Measurements from ENCODE around the gene HSFX4.
"Not testable (repeated sequence)": the region's sequence is repeated elsewhere in the genome, so short reads cannot be mapped to it uniquely, and the experiment has no call there.

The HSFX4 gene, protein sequence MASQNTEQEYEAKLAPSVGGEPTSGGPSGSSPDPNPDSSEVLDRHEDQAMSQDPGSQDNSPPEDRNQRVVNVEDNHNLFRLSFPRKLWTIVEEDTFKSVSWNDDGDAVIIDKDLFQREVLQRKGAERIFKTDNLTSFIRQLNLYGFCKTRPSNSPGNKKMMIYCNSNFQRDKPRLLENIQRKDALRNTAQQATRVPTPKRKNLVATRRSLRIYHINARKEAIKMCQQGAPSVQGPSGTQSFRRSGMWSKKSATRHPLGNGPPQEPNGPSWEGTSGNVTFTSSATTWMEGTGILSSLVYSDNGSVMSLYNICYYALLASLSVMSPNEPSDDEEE

DNA sequence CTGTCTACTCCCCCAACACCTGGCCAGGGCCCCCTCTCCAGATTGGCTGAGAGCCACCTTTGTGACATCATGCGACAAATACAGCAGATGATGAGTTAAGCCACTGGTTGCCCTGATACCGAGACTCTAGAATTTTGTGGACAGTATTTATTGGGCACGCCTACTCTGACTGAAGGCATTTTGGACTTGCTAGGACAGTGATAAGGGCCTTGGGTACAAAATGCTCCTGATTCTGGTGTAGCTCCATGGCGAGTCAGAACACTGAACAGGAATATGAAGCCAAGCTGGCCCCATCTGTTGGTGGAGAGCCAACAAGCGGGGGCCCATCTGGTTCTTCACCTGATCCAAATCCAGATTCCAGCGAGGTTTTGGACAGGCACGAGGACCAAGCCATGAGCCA lies at the start of gene HSFX4:
HSFX4 (plus strand) TSS at position 174 of the 400 bp plus-strand sequence; CDS start at position 246, 72 bp downstream.
- DNase-seq (ENCODE audit: low spot score) = not testable (repeated sequence)

DNA sequence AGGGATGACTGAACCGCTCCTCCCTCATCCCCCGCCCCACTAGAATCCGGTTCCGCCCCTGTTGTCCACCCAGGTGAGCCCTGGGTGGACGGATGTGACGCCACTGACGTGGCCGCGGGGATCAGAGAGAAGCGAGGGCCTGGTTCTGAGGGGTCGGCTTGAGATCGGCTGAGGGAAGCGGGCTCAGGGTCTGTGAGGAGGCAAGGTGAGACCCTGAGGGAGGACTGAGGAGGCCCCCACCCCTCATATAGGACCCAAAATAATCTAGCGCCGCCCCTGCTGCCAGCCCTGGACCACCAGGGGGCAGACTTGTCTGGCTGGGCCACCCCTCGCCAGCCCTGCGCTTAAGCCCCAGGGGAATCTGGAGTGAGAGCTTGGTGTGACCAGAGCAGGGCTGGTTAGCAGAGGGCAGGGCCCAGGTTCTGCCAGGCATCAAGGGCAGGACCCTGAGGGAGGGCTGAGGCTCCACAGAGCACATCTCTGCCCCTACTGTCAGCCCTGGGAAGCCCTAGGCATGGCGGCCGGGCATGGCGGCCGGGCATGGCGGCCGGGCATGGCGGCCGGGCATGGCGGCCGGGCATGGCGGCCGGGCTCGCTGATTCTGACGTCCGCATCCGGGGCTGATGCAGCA lies 48.2 kb upstream of the HSFX4 start, which contains the start of gene MAGEA8:
MAGEA8 (plus strand) TSS at position 103 of the 631 bp plus-strand sequence. CDS start 3,090 bp downstream, outside the sequence.
- DNase-seq (ENCODE audit: low spot score) = no peak

DNA sequence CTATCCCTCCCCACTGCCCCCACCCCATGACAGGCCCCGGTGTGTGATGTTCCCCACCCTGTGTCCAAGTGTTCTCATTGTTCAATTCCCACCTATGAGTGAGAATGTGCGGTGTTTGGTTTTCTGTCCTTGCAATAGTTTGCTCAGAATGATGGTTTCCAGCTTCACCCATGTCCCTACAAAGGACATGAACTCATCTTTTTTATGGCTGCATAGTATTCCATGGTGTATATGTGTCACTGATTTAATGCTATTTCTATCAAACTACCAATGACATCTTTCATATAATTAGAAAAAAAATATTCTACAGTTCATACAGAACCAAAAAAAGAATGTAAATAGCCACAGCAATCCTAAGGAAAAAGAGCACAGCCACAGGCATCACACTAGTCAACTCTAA lies 38.5 kb upstream of the HSFX4 start:
- not testable (repeated sequence) for DNase-seq (ENCODE audit: low spot score)

DNA sequence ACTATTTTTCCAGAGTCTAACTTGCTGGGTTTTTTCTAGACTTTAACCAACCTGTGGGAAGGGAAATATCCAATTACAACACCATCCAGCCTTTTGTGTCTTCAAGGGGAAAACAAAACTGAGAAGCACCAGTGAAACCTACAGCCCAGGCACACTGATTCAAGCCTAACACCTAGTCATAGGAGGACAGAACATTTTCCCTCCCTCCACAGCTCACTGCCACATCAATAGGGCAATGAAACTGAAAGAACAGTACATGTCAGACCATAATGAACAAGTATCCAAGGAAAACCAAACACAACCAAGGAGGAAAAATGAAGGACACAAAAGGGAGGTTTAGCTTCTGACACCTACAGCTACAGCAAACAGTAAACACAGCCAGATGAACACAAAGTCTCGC lies 30.8 kb upstream of the HSFX4 start:
- DNase-seq (ENCODE audit: low spot score) = no peak

DNA sequence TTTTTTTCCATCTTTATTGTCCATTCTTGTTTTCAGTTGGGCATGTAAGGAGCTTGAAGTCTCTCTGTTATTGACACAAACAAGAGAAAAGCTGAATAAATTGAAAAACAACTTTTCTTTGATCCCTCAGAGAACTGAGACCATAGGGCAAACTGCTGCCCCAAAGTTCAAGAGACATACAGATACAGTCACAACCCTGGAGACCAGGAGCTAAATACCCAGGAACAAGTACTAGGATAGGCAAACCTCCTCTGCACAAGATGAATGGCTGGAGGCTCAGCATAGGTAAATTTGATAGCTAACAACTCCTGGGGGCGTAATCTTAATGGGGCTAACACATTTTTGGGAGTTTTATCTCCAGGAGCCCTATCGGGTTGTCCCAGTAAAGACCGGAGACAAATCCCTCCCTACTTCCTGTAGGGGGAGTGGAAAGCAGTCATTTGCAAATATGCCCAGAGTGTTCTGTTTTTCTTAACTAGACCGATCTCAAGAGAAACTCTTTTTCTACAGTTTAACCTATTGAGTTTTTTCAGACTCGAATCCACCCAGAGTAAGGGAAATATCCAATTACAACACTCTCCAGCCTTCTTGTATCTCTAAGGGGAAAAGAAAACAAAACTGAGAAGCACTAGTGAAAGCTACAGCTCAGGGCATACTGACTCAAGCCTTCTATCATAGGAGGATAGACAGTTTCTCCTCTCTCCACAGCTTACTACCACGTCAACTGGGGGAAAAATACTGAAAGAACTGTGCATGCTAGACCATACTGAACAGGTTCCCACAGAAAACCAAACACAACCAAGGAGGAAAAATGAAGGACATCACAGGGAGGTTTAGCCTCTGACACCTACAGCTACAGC lies 25.3 kb upstream of the HSFX4 start:
- DNase-seq (ENCODE audit: low spot score) = no peak

DNA sequence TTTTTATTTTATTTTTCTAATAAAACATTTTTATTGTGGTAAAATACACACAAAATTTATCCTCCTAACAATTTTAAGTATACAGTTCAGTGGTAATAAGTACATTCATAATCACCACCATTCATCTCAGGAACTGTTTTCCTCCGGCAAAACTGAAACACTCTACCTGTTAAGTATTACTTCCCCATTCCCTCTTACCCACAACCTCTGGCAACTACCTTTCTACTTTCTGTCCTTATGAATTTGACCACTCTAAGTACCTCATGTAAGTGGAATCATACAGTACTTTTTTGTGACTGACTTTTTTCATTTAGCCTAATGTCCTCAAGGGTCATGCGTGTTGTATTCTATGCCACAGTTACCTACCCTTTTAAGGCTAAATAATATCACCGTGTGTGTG lies 21.1 kb upstream of the HSFX4 start:
- DNase-seq (ENCODE audit: low spot score) = no peak

DNA sequence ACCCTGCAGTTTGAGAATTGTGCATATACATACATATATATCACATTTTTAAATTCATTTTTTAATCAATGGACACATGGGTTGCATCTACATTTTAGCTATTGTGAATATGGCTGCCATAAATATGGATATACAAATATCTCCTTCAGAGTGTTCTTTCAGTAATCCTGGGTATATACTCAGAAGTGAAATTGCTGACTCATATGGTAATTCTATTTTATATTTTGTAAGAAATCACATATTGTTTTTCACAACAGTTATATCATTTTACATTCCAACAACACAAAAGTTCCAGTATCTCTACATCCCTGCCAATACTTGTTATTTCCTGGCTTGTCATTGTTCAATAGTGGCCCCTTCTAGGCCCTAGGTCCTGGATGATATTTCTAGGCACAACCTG lies 20.6 kb upstream of the HSFX4 start:
- DNase-seq (ENCODE audit: low spot score) = no peak

DNA sequence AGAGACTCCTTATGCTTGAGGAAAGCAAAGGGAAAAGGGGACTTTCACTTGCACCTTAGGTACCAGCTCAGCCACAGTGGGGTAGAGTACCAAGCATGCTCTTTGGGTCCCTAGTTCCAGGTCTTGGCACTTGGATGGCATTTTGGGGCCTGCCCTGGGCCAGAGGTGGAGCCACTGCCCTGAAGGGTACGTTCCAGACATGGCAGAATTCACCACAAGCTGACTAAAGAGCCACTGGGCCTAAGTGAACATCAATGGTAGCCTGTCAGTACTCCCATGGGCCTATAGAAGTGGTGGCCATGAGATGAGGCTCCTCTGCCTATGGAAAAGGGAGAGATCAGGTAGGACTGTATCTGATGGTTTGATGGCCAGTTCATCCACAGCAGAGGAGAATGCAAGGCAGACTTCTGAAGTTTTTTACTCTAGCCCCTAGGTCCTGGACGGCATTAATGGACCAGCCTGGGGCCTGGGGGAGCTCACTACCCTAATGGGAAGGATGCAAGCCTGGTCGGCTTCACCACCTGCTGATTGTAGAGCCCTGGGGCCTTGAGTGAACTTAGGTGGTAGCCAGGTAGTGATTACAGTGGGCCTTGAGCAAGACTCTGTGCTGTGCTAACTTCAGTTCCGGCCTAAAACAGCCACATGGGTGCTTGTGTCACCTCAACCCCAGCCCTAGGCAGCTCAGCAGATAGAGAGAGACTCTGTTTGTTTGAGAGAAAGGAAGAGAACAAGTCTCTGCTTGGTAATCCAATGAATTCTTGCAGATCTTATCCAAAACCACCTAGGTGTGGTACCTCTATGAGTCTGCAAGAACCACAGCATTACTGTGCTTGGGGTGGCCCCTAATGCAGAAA lies 19.8 kb upstream of the HSFX4 start:
- DNase-seq (ENCODE audit: low spot score) = no peak

DNA sequence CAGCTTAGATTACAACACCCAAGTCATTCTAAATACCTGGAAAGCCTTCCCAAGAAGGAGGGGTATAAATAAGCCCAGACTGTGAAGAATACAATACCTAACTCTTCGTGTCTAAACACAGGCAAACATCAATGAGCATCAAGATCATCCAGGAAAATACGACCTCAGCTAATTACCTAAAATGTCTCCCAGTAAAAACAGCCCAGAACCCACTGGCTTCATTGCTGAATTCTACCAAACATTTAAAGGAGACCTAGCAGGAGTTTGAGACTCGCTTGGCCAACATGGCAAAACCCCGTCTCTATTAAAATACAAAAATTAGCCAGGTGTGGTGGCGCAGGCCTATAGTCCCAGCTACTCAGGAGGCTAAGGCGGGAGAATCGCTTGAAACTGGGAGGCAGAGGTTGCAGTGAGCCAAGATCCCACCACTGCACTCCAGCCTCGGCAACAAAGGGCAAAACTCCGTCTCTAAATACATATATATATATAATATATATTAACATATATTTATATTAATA lies 19.1 kb upstream of the HSFX4 start:
- no peak for DNase-seq (ENCODE audit: low spot score)

DNA sequence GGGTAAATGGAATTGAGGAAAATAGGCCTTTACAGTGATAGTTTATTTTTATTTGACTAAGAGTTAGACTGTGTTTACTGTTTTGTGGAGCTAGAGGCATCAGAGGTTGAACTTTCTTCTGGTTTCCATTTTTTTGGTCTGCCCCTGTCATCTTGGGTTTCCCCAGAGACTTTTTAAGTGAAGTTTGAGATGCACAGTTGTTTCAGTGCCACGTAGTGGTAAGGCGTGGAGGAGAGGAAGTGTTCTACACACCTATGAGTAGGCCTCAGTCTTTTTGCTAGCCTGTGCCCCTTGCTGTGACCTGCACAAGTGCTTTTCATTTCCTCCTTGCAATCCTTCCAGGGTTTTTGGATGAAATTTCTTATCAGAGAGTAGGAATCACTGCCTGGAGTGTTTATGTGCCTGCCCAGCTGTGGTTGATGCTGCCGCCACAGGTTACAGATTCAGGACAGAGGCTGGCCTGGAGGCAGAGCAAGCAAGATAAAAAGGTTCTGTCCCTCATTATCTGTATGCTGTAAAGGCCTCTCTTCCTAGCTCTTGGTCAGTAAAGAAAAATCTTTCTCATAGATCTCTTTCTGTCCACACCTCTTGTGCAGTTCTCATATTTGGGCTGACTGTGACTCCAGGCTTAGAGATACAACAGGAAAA lies 12.5 kb upstream of the HSFX4 start:
- no peak for DNase-seq (ENCODE audit: low spot score)

DNA sequence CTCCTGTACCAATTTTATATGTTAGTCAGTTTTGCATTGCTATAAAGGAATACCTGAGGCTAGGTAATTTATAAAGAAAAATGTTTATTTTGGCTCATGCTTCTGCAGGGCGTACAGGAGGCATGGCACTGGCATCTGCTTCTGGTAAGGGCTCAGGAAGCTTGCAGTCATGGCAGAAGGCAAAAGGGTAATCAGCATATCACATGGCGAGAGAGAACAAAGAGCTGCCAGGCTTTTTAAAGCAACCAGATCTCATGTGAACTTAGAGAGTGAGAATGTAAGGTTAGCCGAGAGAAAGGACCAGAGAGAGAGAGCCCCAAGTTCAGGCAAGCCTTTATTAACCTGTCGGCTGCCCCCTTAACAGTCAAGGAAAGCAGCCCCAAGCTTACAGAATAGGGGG lies 5.5 kb upstream of the HSFX4 start:
- not testable (repeated sequence) for DNase-seq (ENCODE audit: low spot score)

DNA sequence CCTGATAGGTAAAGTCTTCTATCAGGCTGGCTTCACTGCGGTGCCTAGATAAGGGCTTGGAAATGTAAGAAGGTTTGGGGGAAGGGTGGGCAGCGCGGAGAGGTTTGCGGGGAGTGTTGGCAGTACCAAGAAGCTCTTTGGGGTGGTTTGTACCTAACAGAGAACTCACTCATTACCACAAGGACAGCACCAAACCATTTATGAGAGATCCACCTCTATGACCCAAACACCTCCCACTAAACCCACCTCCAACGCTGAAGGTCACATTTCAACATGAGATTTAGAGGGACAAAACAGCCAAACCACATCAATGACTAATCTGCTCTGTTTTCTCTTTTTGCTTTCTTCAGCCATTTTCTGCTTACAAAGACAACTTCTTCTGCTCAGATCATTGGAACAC lies 4.9 kb upstream of the HSFX4 start:
- DNase-seq (ENCODE audit: low spot score) = not testable (repeated sequence)

DNA sequence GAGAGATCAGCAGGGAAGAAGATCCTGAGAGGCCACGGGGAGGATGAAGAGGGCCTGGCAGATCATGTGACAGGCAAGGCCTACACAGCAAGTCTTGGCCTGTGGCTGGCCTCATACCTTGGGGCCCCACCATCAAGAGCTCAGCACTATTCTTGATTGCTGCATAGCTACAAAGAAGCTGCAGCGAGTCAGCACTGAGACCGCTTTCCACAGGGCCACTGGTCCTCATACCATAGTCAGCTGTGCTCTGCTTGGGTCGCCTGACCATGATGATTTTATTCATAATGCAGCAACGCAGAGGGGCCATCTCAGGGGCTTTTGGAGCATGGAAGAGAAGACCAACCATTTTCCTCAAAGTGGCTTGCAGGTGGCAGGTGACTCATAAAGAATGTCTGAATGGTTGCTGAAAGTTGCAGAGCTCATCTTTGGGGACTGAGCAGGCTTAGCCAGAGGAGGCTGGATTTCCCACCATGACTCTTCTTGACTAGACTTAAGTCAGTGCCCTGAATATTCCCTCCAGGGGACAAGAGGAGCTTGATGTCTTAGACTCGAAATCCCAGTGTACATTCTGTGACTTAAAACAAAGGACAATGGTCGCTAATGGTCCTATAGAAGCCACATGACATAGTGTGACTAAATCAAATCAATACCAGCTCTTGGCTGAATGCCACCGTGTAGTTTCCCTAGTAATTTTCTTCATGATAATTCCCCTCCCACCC lies 2.0 kb upstream of the HSFX4 start:
- DNase-seq (ENCODE audit: low spot score) = not testable (repeated sequence)

DNA sequence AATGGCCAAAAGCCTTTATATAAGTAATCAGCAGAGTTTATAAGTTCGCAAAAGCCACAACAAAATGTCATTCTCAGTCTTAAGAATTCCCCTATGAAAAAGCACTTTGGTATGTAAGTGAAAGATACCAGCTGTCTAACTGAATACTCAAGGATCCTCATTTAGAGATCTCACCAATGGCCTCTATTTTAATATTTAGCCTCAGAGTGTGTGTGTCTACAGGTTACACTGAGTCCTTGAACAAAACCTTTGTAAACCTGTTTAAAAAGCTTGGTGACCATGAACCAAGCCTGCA lies 1.5 kb upstream of the HSFX4 start:
- DNase-seq (ENCODE audit: low spot score) = not testable (repeated sequence)

DNA sequence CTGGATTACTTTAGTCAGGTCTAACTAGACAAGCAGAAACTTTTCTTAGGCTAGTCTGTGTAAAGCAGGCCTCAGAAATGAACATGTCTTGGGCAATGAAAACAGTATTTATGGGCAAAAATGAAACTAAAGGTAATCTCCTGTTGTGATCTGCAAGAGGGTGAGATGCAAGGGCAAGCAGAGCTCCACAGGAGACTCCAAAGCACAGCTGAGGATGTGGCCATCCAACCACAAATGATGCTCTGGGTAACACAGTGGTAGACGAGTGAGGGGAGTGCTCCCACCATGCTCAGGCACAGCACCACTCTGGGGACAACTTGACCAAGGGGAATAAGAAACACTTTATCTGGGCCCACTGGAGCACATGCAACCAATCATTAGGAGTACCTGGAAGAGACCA lies 738 bp upstream of the HSFX4 start:
- not testable (repeated sequence) for DNase-seq (ENCODE audit: low spot score)

DNA sequence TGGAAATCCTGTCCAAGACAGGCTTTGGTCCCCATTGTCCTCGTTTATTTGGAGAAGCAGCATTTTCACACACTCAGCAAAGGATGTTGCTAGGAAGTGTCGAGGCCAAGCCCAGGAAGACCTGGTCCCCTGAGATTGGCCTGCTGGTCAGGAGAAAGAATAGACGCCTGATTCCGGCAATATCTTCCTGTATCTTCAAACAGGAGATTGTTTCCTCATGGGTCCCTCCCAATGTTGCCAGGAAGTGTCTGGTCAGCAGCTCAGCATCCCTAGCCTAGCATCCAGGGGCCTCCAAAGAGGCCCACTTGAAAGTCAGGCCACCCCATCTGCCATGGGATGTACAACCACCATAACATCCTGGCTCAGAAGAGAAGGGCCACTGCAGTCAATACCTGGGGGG lies 2.0 kb downstream of the HSFX4 start:
- DNase-seq (ENCODE audit: low spot score) = not testable (repeated sequence)

DNA sequence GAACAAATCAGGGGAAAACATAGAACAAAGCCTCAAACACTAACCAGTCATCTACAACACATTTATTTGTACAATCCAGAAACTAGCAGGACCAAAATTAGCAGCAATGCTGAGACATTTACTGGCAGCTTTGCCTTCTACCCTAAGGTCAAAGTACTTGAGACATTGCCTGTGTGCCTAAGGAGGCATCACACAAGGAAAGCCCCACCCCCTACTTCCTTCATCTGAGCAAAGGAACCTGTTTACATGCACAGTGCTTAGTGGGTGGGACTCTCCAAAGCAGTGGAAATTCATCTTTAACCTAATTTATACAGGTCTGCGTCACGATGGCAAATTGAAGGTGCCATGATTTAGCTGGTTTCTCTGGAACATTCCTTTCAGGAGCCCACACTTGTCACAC lies 2.8 kb downstream of the HSFX4 start:
- not testable (repeated sequence) for DNase-seq (ENCODE audit: low spot score)

DNA sequence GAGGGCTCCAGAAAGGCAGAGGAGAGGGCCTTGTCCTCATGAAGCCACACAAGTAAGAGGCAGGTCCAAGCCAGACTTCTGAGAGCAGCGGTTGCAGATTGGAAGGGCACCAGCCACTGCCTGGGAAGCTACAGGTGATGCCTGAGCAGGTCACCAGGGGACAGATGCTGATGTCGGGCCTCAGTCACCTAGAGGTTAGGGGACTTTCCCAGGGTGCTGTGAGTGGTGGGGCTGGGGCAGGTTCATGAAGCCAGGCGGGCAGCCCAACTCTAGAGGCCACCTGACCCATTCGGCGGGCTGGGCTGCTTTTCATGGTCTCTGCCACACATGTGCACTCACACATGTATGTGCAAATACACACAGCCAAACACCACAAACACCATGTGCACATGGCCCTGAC lies 3.6 kb downstream of the HSFX4 start:
- DNase-seq (ENCODE audit: low spot score) = not testable (repeated sequence)

DNA sequence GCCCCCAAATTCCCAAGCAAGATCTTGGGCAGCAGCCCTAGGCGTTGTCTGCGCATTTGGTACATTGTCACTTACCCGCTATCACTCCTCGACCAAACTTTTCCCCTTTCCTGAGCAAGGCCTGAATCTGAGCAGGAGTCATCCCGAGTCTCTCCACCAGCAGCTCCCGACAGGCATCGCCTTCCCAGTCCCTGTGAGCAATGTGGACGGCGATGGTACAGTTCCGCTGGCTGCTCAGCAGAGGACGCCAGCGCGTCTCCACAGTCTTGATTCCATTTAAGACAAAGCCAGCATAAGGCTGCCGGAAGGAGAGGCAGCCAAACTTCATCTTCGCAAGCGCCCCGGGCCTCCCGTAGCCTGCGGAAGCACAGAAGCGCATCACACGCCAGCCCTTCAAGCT lies 4.2 kb downstream of the HSFX4 start:
- not testable (repeated sequence) for DNase-seq (ENCODE audit: low spot score)

DNA sequence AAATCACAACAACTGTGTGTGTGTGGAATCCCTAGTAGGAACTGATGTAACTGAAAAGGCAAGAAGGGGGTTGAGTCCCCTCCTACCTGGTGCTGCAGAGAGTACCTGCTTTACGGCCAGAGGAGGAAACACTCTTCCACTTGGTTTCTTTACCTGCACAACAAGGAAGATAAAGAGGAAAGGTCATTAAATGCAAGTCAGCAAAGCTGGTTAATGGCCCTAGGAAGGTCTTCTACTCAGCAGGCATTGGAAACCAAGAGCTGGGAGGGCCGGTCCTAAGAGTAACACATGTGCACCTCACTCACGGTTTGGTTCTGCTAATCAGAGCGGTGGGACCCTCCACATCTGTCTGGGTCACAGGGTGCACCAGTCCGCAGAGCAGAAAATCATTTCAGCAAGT lies 8.0 kb downstream of the HSFX4 start:
- DNase-seq (ENCODE audit: low spot score) = not testable (repeated sequence)
